ENCODE measurements around the gene ZNF496.
"Not testable (repeated sequence)": the region's sequence is repeated elsewhere in the genome, so short reads cannot be mapped to it uniquely, and the experiment has no call there.

ZNF496 gene

GRCh38 chr1:247293047-247293446 lies 38.6 kb downstream of the ZNF496 start:
- DNase-seq (ENCODE audit: low read depth) = no peak

GRCh38 chr1:247291833-247292561 lies 39.7 kb downstream of the ZNF496 start:
- DNase-seq (ENCODE audit: low read depth) = no peak

GRCh38 chr1:247291161-247291560 lies 40.5 kb downstream of the ZNF496 start:
- DNase-seq (ENCODE audit: low read depth) = no peak

GRCh38 chr1:247290576-247290975 lies 41.1 kb downstream of the ZNF496 start:
- no peak for DNase-seq (ENCODE audit: low read depth)

GRCh38 chr1:247289274-247289892 lies 42.3 kb downstream of the ZNF496 start:
- DNase-seq (ENCODE audit: low read depth) = not testable (repeated sequence)

- no peak for DNase-seq (ENCODE audit: low read depth)
Measured at GRCh38 chr1:247288341-247288740, 43.3 kb downstream of the ZNF496 start.

- DNase-seq (ENCODE audit: low read depth) = no peak
Measured at GRCh38 chr1:247287460-247287859, 44.2 kb downstream of the ZNF496 start.

GRCh38 chr1:247286134-247286670 lies 45.5 kb downstream of the ZNF496 start:
- DNase-seq (ENCODE audit: low read depth) = no peak

GRCh38 chr1:247281001-247281574 lies 50.6 kb downstream of the ZNF496 start:
- peak; percentile 43 for DNase-seq (ENCODE audit: low read depth)

- DNase-seq (ENCODE audit: low read depth) = no peak
Measured at GRCh38 chr1:247277191-247277590, 54.5 kb downstream of the ZNF496 start.

GRCh38 chr1:247274605-247275256 lies 56.9 kb downstream of the ZNF496 start:
- no peak for DNase-seq (ENCODE audit: low read depth)

- no peak for DNase-seq (ENCODE audit: low read depth)
Measured at GRCh38 chr1:247273013-247273412, 58.7 kb downstream of the ZNF496 start.

GRCh38 chr1:247270003-247270402 lies 61.7 kb downstream of the ZNF496 start:
- DNase-seq (ENCODE audit: low read depth) = no peak

- DNase-seq (ENCODE audit: low read depth) = no peak
Measured at GRCh38 chr1:247269133-247269532, 62.5 kb downstream of the ZNF496 start.

GRCh38 chr1:247268390-247269045 lies 63.1 kb downstream of the ZNF496 start:
- peak; percentile 5 for DNase-seq (ENCODE audit: low read depth)

- DNase-seq (ENCODE audit: low read depth) = peak; percentile 78
Measured at GRCh38 chr1:247266053-247266452, 65.6 kb downstream of the ZNF496 start.

GRCh38 chr1:247255772-247256171 lies 75.9 kb downstream of the ZNF496 start, which contains the start of gene VN1R5:
VN1R5 (plus strand) TSS chr1:247256072.
- DNase-seq (ENCODE audit: low read depth) = not testable (repeated sequence)

- DNase-seq (ENCODE audit: low read depth) = no peak
Measured at GRCh38 chr1:247247568-247247967, 84.1 kb downstream of the ZNF496 start.

All from ELR (cell line).